Measurements from ENCODE around the gene CABLES2.

CABLES2 gene

GRCh38 chr20:62409086-62409853 lies 2.2 kb upstream of the CABLES2 start:
- no peak for DNase-seq (ENCODE audit: low spot score)
- in situ Hi-C loops (cut with MboI; ENCODE audit: low sequenced_read_pairs, unreplicated experiment), result no loop called here

GRCh38 chr20:62408640-62409039 lies 1.6 kb upstream of the CABLES2 start:
- DNase-seq (ENCODE audit: low spot score), result no peak
- TF ChIP-seq CTCF (IDR thresholded peaks at IDR 0.05; ENCODE audit: borderline replicate concordance, control extremely low read depth, extremely low read depth, insufficient read depth, missing control alignments), result no peak
- in situ Hi-C loops (cut with MboI; ENCODE audit: low sequenced_read_pairs, unreplicated experiment), result no loop called here

More at GRCh38 chr20:62409086-62409853, 2.2 kb upstream of the CABLES2 start:
- TF ChIP-seq CTCF (IDR thresholded peaks at IDR 0.05; ENCODE audit: borderline replicate concordance, control extremely low read depth, extremely low read depth, insufficient read depth, missing control alignments), result no peak

- TF ChIP-seq CTCF (IDR thresholded peaks at IDR 0.05; ENCODE audit: borderline replicate concordance, control extremely low read depth, extremely low read depth, insufficient read depth, missing control alignments), result no peak
- no peak for DNase-seq (ENCODE audit: low spot score)
- in situ Hi-C loops (cut with MboI; ENCODE audit: low sequenced_read_pairs, unreplicated experiment), result no loop called here
These were observed 970 bp upstream of the CABLES2 start for GRCh38 chr20:62408055-62408454.

- no peak for DNase-seq (ENCODE audit: low spot score)
- in situ Hi-C loops (cut with MboI; ENCODE audit: low sequenced_read_pairs, unreplicated experiment), result no loop called here
- no peak for TF ChIP-seq CTCF (IDR thresholded peaks at IDR 0.05; ENCODE audit: borderline replicate concordance, control extremely low read depth, extremely low read depth, insufficient read depth, missing control alignments)
These were observed 379 bp downstream of the CABLES2 start for GRCh38 chr20:62406635-62407176.

- DNase-seq (ENCODE audit: low spot score), result no peak
- TF ChIP-seq CTCF (IDR thresholded peaks at IDR 0.05; ENCODE audit: borderline replicate concordance, control extremely low read depth, extremely low read depth, insufficient read depth, missing control alignments), result no peak
- in situ Hi-C loops (cut with MboI; ENCODE audit: low sequenced_read_pairs, unreplicated experiment), result no loop called here
These were observed 1.0 kb downstream of the CABLES2 start for GRCh38 chr20:62405981-62406513.

- no peak for DNase-seq (ENCODE audit: low spot score)
- peak; percentile 17 for TF ChIP-seq CTCF (IDR thresholded peaks at IDR 0.05; ENCODE audit: borderline replicate concordance, control extremely low read depth, extremely low read depth, insufficient read depth, missing control alignments)
- in situ Hi-C loops (cut with MboI; ENCODE audit: low sequenced_read_pairs, unreplicated experiment), result no loop called here
These were observed 1.7 kb downstream of the CABLES2 start for GRCh38 chr20:62405108-62405980.
